Gastroesophageal sphincter (tissue), 3 donors: ENCODE measurements around the gene FASTKD3.

ENCODE experiments used
- CTCF ChIP-seq, 4 experiments: fragments of 200-600 bp in 2 of 4; fragments of 450-650 bp in 2 of 4; sonication (generic) in 1 of 4; IDR thresholded peaks; one replicate each; pipeline ENCODE4 v1.5.1; 2017 to 2019; ENCODE audit warnings: antibody characterized with exemption in 4 of 4, mild to moderate bottlenecking in 2 of 4, moderate library complexity in 2 of 4
- EP300 ChIP-seq: sonication (generic); formaldehyde crosslinking; IDR thresholded peaks from one replicate; pipeline ENCODE4 v1.6.1; 2017; ENCODE audit warnings: antibody characterized with exemption, mild to moderate bottlenecking
- POLR2A ChIP-seq, 2 donors: fragments of 450-650 bp; IDR thresholded peaks; one replicate each; pipeline ENCODE4 v1.6.1; 2017; ENCODE audit warnings: antibody characterized with exemption in 2 of 2, mild to moderate bottlenecking in 2 of 2, moderate library complexity in 1 of 2

- TF ChIP-seq CTCF (IDR thresholded peaks at IDR 0.05) (no peak), POLR2A (IDR thresholded peaks at IDR 0.05) (no peak), EP300 (no peak)
These were observed 11.5 kb downstream of the FASTKD3 start for GRCh38 chr5:7857361-7857760.
